Activated CD4-positive, alpha-beta T cell treated with anti-CD3 and anti-CD28 coated beads, Interleukin-2, amount 10 ng/mL, durations not matched to agents 7 days and 5 days (primary cell): ENCODE data around the gene CNTF. TPM values are rescaled to one million over a fixed set of nuclear protein-coding genes. Genes with fewer than 3 reads are reported as not detected.

Experiments
- CTCF ChIA-PET: fragments of 350-600 bp; sonication (Branson Sonifier 250); formaldehyde crosslinking; loops from one replicate; lab custom pipeline; 2021; ENCODE audit warnings: antibody characterized with exemption; lab: Charles Lee
- POLR2A ChIA-PET: fragments of 350-600 bp; sonication (Branson Sonifier 250); formaldehyde crosslinking; loops from one replicate; lab custom pipeline; 2021; ENCODE audit warnings: antibody characterized with exemption; lab: Charles Lee
- DNase-seq: peaks from one replicate; pipeline ENCODE4 v3.0.0-alpha.2; 2020
- H3K27ac Mint-ChIP-seq: one replicate; pipeline ENCODE4 v1.8.0; 2021; ENCODE audit warnings: mild to moderate bottlenecking, moderate library complexity, mixed read lengths
- H3K27me3 Mint-ChIP-seq: one replicate; pipeline ENCODE4 v1.8.0; 2021; ENCODE audit warnings: mixed read lengths
- H3K36me3 Mint-ChIP-seq: one replicate; pipeline ENCODE4 v1.8.0; 2021; ENCODE audit warnings: low read depth, mixed read lengths
- H3K4me1 Mint-ChIP-seq: one replicate; pipeline ENCODE4 v1.8.0; 2021; ENCODE audit warnings: mixed read lengths
- H3K4me3 Mint-ChIP-seq: one replicate; pipeline ENCODE4 v1.8.0; 2021; ENCODE audit warnings: mild to moderate bottlenecking, moderate library complexity, mixed read lengths
- H3K9me3 Mint-ChIP-seq: one replicate; pipeline ENCODE4 v1.8.0; 2021; ENCODE audit warnings: mixed read lengths
- total RNA-seq, 2 experiments: library from RNA; stranded (reverse); gene quantifications; one replicate each; pipeline ENCODE4 v1.2.3, GENCODE V29; 2021

The CNTF gene
- total RNA-seq, 2 experiments from 2014 or later = 2.9 to 3.7 TPM

GRCh38 chr11:58613228-58613627, 9.2 kb upstream of the CNTF start:
- H3K27ac Mint-ChIP-seq = no peak overlapping the region
- no peaks in the 10 kb centered on the region for H3K27me3 Mint-ChIP-seq
- DNase-seq = no peak
- POLR2A ChIA-PET = no interaction called here
- peaks cover 69% of the 10 kb centered on the region for H3K36me3 Mint-ChIP-seq
- no peaks in the 10 kb centered on the region for H3K9me3 Mint-ChIP-seq
- no peak overlapping the region for H3K4me3 Mint-ChIP-seq
- CTCF ChIA-PET = interaction anchor here (0.7 kb wide), 1 partner anchor 1193 kb away, joined by 3 read pairs; no protein-coding TSS in a partner anchor
- H3K4me1 Mint-ChIP-seq = peaks cover 21% of the 10 kb centered on the region

GRCh38 chr11:58615559-58615958, 6.9 kb upstream of the CNTF start:
- H3K9me3 Mint-ChIP-seq = no peaks in the 10 kb centered on the region

GRCh38 chr11:58616594-58616993, 5.9 kb upstream of the CNTF start:
- peaks cover 64% of the 10 kb centered on the region for H3K36me3 Mint-ChIP-seq
- H3K27me3 Mint-ChIP-seq = no peaks in the 10 kb centered on the region
- peaks cover 18% of the 10 kb centered on the region for H3K4me1 Mint-ChIP-seq
- no peak overlapping the region for H3K4me3 Mint-ChIP-seq
- DNase-seq = no peak
- POLR2A ChIA-PET = no interaction called here
- no peak overlapping the region for H3K27ac Mint-ChIP-seq
- H3K9me3 Mint-ChIP-seq = no peaks in the 10 kb centered on the region
- CTCF ChIA-PET = no interaction called here

More at GRCh38 chr11:58615559-58615958, 6.9 kb upstream of the CNTF start:
- Mint-ChIP-seq H3K27ac (no peak overlapping the region), H3K36me3 (peaks cover 70% of the 10 kb centered on the region), H3K27me3 (no peaks in the 10 kb centered on the region), H3K4me3 (no peak overlapping the region), H3K4me1 (peaks cover 17% of the 10 kb centered on the region)
- no peak for DNase-seq
- ChIA-PET POLR2A (no interaction called here), CTCF (no interaction called here)

GRCh38 chr11:58617976-58618557, 4.4 kb upstream of the CNTF start:
- POLR2A ChIA-PET = no interaction called here
- no peak for DNase-seq
- H3K4me1 Mint-ChIP-seq = peaks cover 27% of the 10 kb centered on the region
- H3K36me3 Mint-ChIP-seq = peaks cover 63% of the 10 kb centered on the region
- CTCF ChIA-PET = interaction anchor here (1.1 to 3.4 kb wide), 3 partner anchors 12 to 49 kb away, joined by 3 to 13 read pairs (median 4); no protein-coding TSS in a partner anchor
- no peak overlapping the region for H3K4me3 Mint-ChIP-seq
- H3K9me3 Mint-ChIP-seq = no peaks in the 10 kb centered on the region
- H3K27ac Mint-ChIP-seq = no peak overlapping the region
- H3K27me3 Mint-ChIP-seq = no peaks in the 10 kb centered on the region

- POLR2A ChIA-PET = interaction anchor here (0.6 kb wide), 1 partner anchor 38 kb away, joined by 4 read pairs; no protein-coding TSS in a partner anchor
Measured at GRCh38 chr11:58621586-58622262, 741 bp upstream of the CNTF start.

GRCh38 chr11:58625086-58625485, 2.6 kb downstream of the CNTF start:
- DNase-seq = no peak
- no peak overlapping the region for H3K4me3 Mint-ChIP-seq
- peaks cover 20% of the 10 kb centered on the region for H3K4me1 Mint-ChIP-seq
- ChIA-PET POLR2A (no interaction called here), CTCF (interaction anchor here (1.3 kb wide), 1 partner anchor 22 kb away, joined by 3 read pairs; no protein-coding TSS in a partner anchor)
- no peaks in the 10 kb centered on the region for H3K27me3 Mint-ChIP-seq
- H3K9me3 Mint-ChIP-seq = no peaks in the 10 kb centered on the region
- no peak overlapping the region for H3K27ac Mint-ChIP-seq
- peaks cover 44% of the 10 kb centered on the region for H3K36me3 Mint-ChIP-seq

More at GRCh38 chr11:58621586-58622262, 741 bp upstream of the CNTF start:
- CTCF ChIA-PET = interaction anchor here (0.7 to 1.0 kb wide), 3 partner anchors 8 to 15 kb away, joined by 3 to 4 read pairs (median 3); no protein-coding TSS in a partner anchor
- peak overlapping the region; percentile 57 for H3K27ac Mint-ChIP-seq
- H3K36me3 Mint-ChIP-seq = peaks cover 68% of the 10 kb centered on the region
- H3K4me3 Mint-ChIP-seq = no peak overlapping the region
- no peak for DNase-seq
- no peaks in the 10 kb centered on the region for H3K27me3 Mint-ChIP-seq
- H3K9me3 Mint-ChIP-seq = no peaks in the 10 kb centered on the region
- H3K4me1 Mint-ChIP-seq = peaks cover 23% of the 10 kb centered on the region

- DNase-seq = no peak
- Mint-ChIP-seq H3K36me3 (peaks cover 40% of the 10 kb centered on the region), H3K4me1 (peaks cover 15% of the 10 kb centered on the region), H3K9me3 (no peaks in the 10 kb centered on the region), H3K27ac (no peak overlapping the region), H3K27me3 (no peaks in the 10 kb centered on the region), H3K4me3 (no peak overlapping the region)
- ChIA-PET CTCF (interaction anchor here (0.6 to 1.4 kb wide), 4 partner anchors 23 to 1913 kb away, joined by 3 read pairs; no protein-coding TSS in a partner anchor), POLR2A (no interaction called here)
Measured at GRCh38 chr11:58625826-58626460, 3.5 kb downstream of the CNTF start.

- Mint-ChIP-seq H3K4me1 (peaks cover 7% of the 10 kb centered on the region), H3K9me3 (no peaks in the 10 kb centered on the region), H3K27ac (no peak overlapping the region), H3K27me3 (no peaks in the 10 kb centered on the region), H3K4me3 (no peak overlapping the region), H3K36me3 (peaks cover 35% of the 10 kb centered on the region)
- ChIA-PET CTCF (interaction anchor here (0.5 to 1.4 kb wide), 3 partner anchors 49 to 58 kb away, joined by 3 read pairs; no protein-coding TSS in a partner anchor), POLR2A (no interaction called here)
- DNase-seq = no peak
Measured at GRCh38 chr11:58626934-58627483, 4.5 kb downstream of the CNTF start.

- H3K4me1 Mint-ChIP-seq = no peaks in the 10 kb centered on the region
- CTCF ChIA-PET = interaction anchor here (0.6 to 3.2 kb wide), 6 partner anchors 10 to 842 kb away, joined by 3 to 13 read pairs (median 3); no protein-coding TSS in a partner anchor
- POLR2A ChIA-PET = no interaction called here
- DNase-seq = no peak
- H3K9me3 Mint-ChIP-seq = no peaks in the 10 kb centered on the region
- H3K4me3 Mint-ChIP-seq = no peak overlapping the region
- peaks cover 21% of the 10 kb centered on the region for H3K36me3 Mint-ChIP-seq
- H3K27me3 Mint-ChIP-seq = no peaks in the 10 kb centered on the region
- no peak overlapping the region for H3K27ac Mint-ChIP-seq
Measured at GRCh38 chr11:58628446-58628845, 6.0 kb downstream of the CNTF start.

GRCh38 chr11:58629857-58630256, 7.4 kb downstream of the CNTF start:
- POLR2A ChIA-PET = no interaction called here
- no peak overlapping the region for H3K4me3 Mint-ChIP-seq
- no peaks in the 10 kb centered on the region for H3K27me3 Mint-ChIP-seq
- no peaks in the 10 kb centered on the region for H3K4me1 Mint-ChIP-seq
- H3K9me3 Mint-ChIP-seq = no peaks in the 10 kb centered on the region
- peak; percentile 18 for DNase-seq
- CTCF ChIA-PET = interaction anchor here (0.6 to 3.2 kb wide), 11 partner anchors 8 to 926 kb away, joined by 3 to 13 read pairs (median 4); no protein-coding TSS in a partner anchor
- H3K27ac Mint-ChIP-seq = no peak overlapping the region
- peaks cover 10% of the 10 kb centered on the region for H3K36me3 Mint-ChIP-seq

- Mint-ChIP-seq H3K4me3 (no peak overlapping the region), H3K36me3 (peaks cover 7% of the 10 kb centered on the region), H3K27me3 (no peaks in the 10 kb centered on the region), H3K27ac (no peak overlapping the region), H3K9me3 (no peaks in the 10 kb centered on the region), H3K4me1 (no peaks in the 10 kb centered on the region)
- ChIA-PET POLR2A (interaction anchor here (0.7 kb wide), 1 partner anchor 41 kb away, joined by 11 read pairs; no protein-coding TSS in a partner anchor), CTCF (interaction anchor here (3.2 kb wide), 1 partner anchor 13 kb away, joined by 13 read pairs; no protein-coding TSS in a partner anchor)
- no peak for DNase-seq
Measured at GRCh38 chr11:58631378-58631777, 8.9 kb downstream of the CNTF start.

- H3K4me1 Mint-ChIP-seq = no peaks in the 10 kb centered on the region
- peaks cover 3% of the 10 kb centered on the region for H3K36me3 Mint-ChIP-seq
- H3K27ac Mint-ChIP-seq = no peak overlapping the region
- H3K9me3 Mint-ChIP-seq = no peaks in the 10 kb centered on the region
- ChIA-PET CTCF (interaction anchor here (0.6 to 0.9 kb wide), 3 partner anchors 20 to 603 kb away, joined by 3 to 4 read pairs (median 3); no protein-coding TSS in a partner anchor), POLR2A (no interaction called here)
- H3K4me3 Mint-ChIP-seq = no peak overlapping the region
- no peak for DNase-seq
- H3K27me3 Mint-ChIP-seq = no peaks in the 10 kb centered on the region
Measured at GRCh38 chr11:58632510-58632909, 10.0 kb downstream of the CNTF start.
